NCI-H1105 (cell line): Measurements from ENCODE around the gene USP22.

Source experiments
- DNase-seq: peaks from one replicate; lab custom pipeline; 2025; lab: John Stamatoyannopoulos, UW

Gene USP22

GRCh38 chr17:21019976-21020586, 22.7 kb downstream of the USP22 start:
- no peak for DNase-seq

DNA sequence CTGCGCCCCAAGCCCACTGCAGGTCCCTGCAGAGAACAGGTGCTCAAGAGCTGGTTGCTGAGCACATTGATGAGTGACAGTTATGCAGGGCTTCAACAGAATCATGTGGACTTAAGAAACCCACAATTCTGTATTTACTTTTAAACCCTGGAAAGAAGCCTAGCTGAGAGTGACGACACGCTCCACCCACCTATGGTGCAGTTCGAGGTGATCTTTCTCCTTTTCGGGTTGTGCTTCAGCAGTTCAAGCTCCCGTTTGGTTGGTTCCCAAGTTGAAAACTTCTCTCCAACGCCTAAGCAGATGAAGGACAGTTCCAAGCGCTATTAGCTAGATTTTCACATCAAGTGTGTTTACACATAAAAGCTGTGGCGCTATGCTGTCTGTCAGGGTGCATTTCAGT, 23.9 kb downstream of the USP22 start:
- DNase-seq = no peak

GRCh38 chr17:21017861-21018260, 24.9 kb downstream of the USP22 start:
- no peak for DNase-seq

DNA sequence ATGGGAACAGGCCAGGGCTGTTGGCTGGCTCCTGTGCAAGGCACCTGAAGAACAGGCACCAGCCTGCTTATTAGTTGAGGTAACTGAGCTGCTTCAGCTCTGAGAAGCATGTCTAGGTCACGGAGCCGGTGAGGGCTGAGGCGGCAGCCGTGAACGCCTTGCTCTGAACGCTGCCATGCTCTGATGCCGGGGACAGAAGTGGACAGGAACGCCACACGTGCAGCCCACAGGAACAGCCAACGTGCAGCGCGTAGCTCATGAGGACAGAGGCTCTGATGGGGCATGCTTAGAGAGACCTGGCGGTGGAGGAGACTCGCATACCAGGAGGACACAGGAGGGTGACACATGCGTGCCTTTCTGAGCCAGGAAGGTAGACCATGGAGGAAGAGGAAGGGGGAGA, 25.6 kb downstream of the USP22 start:
- DNase-seq = no peak

DNA sequence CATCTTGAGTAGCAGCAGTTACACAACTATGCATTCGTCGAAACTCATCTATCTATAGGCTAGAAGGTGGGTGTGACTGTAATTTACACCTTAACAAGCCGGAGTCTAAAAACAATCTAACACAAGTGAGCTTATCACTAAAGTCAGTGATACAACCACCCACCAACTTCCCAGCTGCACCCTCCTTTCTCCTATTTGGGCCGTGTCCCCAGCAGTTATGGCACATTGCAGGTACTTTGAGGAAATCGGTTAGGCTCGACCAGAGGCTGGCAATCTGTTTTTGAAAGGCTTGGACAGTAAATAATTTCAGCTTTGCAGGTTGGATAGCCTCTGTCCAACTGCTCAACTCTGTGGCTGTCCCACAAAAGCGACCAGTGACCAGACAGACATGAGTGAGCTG, 26.0 kb downstream of the USP22 start:
- DNase-seq = no peak

- DNase-seq = no peak
Measured at GRCh38 chr17:21015564-21015963, 27.2 kb downstream of the USP22 start.

DNA sequence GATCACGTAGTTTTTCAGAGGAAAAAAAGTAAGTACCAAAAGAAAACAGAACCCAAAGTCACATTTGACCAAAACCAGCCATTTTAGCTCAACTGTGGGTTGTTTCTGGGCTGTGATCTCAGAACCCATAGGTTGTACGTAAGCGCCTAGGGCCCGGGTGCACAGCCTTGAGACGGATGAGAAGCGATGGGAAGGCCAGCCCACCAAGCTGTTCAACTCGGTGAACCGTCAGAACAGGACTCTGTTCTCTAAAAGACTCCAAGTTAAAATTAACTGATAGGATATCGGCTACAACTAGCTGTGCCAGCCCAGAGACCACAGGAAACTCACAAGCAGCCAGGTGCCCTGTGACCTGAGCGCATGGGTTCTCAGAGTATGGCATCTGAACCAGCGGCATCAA, 28.3 kb downstream of the USP22 start:
- DNase-seq = no peak

DNA sequence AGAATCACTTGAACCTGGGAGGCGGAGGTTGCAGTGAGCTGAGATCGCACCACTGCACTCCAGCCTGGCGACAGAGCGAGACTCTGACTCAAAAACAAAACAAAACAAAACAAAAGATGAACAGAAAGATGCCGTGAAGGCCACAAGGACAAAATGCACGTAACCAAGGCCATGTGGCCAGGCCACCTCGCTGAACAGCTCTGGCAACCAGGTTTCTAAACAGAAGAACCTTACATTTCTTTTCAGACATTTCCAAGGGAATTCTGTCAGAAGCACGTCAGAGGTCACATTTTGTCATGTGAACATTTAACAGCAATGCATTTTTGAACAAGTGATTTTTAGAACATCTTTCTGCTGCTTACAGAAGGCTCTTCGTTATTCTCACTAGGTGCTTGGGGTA, 28.8 kb downstream of the USP22 start:
- no peak for DNase-seq

DNA sequence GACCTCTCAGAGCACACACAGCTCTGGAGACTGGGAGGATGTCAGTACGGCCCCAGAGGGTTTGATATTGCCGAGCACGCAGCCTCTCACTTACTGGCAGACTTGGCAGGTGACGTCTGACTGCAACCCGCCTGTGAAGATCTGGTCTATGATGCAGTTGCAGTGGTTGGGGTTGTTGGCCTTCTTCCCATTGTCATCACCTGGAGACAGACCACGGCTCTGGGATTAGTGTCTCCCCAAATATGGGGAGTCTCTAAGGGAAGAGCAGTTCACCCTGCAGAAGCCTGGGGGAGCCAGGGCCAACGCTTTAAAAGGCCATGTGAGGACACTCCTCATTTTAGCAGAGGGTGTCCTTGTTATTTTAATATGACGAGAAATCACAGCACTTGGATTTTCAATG, 30.1 kb downstream of the USP22 start:
- DNase-seq = no peak

DNA sequence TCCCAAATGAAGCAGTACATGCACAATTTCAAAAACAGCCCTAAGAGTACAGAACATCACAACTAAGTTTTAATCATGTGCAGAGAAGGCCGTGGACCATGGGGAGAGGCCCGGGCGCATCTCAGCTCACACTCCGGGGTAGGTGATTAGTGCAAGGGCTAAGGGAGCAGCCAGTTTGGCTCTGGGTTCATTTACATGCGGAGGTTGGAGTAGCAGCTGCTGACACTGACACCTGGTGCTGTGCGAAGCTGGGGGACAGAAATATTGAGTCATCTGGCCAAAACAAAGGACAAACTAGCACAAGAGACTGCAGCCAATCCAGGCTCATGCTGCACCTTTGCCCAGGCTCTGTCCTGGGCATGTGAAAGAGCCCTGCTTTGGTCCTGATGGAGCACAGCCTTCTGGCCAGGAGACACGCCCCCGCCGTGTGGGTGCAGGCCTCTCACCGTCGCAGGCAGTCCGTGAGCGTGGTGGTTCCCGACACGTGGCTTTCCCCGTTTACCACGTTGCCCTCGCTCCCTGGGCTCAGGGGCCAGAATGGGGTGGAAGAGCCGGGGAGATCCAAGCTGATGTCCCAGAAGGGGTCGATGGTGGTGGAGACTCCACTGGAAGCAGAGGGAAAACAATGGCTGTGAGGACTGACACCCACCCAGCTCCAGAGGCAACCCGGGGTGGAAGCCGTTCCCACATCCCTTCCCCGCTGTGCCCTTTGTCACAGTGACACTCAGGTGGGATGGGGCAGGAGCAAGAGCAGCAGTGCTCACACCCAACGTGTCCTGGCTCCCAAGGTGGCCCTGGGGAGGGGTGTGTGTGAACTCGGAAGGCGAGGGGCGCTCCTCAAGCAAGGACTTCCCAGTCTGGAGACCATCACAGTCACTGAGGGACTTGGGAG, 31.9 kb downstream of the USP22 start:
- no peak for DNase-seq

GRCh38 chr17:21008992-21009671, 33.7 kb downstream of the USP22 start:
- DNase-seq = no peak

DNA sequence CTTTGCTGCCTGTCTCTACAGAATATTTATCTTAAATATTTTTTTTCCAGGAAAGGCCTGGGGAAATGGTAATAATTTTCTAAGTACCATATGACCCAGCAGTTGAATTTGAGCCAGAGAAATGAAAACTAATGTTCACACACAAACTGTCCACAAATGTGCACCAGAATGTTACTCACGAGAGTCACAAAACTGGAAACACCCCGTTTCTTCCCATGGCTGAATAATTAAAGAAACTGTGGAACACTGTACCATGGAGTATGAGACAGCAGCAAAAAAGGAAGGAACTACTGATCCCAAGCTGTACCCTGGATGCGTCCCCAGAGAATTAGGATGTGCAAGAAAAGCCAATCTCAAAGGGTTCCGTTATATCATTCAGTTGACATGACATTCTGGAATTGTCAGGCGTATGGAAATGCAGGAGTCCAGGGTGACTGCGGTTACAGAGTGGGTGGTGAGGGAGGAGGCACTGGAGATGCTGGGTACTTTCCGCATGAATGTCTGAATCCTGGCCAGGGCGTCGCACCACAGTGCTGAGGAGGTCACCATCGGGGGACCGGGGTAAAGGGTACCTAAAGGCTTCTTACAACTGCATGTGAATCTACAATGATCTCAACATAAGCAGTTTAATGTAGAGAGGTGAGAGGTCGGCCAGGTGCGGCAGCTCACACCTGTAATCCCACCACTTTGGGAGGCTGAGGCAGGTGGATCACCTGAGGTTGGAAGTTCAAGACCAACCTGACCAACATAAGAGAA, 34.5 kb downstream of the USP22 start:
- DNase-seq = no peak

- DNase-seq = no peak
Measured at GRCh38 chr17:21007646-21008045, 35.2 kb downstream of the USP22 start.

- DNase-seq = no peak
Measured at GRCh38 chr17:21005803-21006202, 37.0 kb downstream of the USP22 start.

GRCh38 chr17:21005367-21005766, 37.4 kb downstream of the USP22 start:
- no peak for DNase-seq

DNA sequence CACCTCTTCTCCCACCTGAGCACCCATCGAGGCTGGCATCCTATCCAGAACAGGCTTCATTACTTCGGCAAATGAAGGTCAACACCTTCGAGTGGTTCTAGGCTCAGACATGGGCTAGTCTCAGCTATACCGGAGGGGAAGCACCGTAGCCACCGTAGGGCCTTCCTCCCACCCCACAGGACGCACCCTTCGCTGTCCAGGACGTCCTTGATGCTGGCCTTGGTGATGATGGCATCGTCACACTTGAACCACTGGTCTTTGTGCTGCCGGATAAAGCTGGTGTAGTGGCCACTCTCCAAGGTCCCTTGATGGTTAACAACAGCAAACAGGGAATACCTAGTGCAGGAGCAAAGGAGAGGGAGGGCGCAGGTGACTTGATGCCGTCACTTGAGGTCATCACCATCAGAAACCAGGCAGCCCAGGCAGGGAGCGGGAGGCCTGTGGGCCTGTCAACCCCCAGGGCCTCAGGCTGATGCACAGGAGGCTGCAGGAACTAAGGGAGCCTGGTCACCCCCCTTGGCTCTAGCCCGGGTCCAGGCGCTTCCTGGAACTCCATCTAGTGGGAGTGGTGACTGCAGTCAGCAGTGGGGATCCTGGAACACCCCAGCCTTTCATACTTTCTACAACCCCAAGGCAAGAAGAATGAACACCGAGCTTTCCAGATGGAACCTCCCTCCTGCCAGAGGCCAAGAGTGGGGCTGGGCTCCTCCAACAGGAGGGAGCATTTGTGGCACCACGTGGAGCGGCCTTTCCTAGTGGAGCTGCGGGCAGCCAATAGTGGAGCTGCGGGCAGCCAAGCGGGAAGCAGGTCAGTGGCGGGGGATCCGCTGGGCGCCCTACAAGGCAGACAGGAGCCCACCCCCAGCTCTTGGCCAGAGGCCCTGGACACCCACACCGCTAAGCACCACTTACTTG, 38.5 kb downstream of the USP22 start:
- DNase-seq = no peak

DNA sequence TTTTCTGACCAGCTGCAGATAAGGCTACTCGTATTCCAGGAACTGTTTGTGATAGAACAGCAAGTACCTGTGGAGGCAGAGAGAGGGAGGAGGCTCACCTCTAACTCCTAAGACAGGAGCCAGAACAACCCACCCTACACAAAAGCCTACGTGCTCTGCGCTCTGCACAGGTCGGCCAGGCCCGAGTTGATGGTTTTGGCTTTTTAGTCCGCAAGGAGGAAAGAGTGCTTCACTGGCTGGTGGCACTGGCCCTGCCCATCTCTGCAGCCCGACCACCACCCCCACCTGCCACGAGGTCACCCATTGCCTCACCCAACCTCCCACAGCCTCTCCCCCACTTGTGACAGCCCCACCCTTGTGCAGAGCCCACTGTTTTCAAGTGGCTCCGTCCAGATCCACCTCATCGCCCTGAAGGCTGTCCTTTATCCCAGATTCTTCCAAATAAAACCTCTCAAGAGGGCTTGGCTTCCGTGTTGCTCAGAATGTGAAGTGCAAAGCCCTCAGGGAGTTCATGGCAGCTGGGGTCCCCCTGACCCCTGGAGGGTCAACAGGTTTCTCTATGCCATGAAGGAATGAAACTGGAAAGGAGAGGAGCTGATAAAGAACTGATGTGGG, 39.7 kb downstream of the USP22 start:
- no peak for DNase-seq

DNA sequence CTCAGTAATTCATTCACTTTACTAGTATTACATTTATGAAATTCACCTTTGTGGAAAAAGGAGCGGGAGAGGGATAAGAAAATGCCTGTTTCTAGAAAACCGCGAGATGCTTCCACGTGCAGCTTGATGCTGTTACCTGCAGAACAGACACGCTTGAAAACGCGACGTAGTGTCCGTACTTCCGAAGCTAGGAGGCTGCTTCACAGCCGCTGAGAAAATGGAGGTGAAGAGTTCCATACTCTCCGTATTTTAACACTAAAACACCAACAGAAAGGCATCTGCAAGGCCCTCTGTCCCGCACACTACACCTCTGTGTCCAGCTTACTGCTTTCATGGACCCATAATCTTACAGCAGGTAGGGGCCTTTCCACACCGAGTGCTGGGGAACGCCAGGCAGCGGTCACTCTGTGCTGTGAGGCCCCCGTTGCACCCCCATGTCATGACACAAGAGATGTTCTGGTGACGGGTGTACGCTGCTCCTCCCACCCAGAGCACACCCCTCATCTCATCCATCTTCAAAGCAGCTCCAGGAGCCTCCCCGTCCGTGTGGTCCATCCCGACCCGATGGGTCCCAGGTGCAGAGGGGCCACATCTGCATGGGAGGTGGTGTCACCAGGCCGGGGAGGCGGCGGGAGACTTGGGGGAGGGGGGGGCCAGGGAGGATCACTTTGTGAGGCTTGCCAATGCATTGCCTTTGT, 40.4 kb downstream of the USP22 start:
- DNase-seq = no peak

DNA sequence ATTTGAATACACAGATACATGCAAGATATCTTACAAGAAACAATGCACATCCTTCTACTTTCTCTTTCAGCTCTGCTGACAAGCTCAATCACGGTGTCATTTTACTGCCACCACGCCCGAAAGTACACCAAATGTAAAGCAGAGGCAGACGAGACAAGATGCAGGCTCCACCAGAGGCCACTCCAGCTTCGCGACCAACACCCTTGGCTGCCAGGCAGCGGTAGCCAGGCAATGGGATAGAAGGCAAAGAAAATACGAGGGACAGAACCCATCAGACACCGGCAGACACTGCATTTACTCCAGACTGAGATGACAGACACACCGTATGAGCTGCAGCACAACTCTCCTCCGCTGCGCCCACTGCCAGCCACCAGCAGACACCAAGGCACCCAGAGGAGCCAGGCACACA, 41.0 kb downstream of the USP22 start:
- no peak for DNase-seq

- no peak for DNase-seq
Measured at GRCh38 chr17:21001111-21001812, 41.5 kb downstream of the USP22 start.
